Upper lobe of left lung (tissue), 6 donors: ENCODE results near the gene IST1. TPM values are rescaled to one million over a fixed set of nuclear protein-coding genes. Genes with fewer than 3 reads are reported as not detected.

Experiments
- ATAC-seq, 2 donors: fragments of 200-7000 bp; cut with Tn5 transposase; one replicate each; pipeline ENCODE4 v1.9.1; 2022; ENCODE audit warnings: mild to moderate bottlenecking in 2 of 2, moderate library complexity in 2 of 2; ENCODE audit not compliant: low FRiP score in 2 of 2
- DNase-seq, 2 donors: peaks; one replicate each; pipeline ENCODE4 v3.0.0-alpha.2; 2019 to 2020
- H3K27ac ChIP-seq, 4 donors: fragments of 200-600 bp; sonication (generic); one replicate each; pipeline ENCODE4 v1.5.1; 2016 to 2019
- H3K27me3 ChIP-seq, 4 donors: fragments of 200-600 bp; sonication (generic); one replicate each; pipeline ENCODE4 v1.5.1; 2017 to 2019
- H3K36me3 ChIP-seq, 4 donors: fragments of 200-600 bp; sonication (generic); one replicate each; pipeline ENCODE4 v1.5.1; 2016 to 2019
- H3K4me1 ChIP-seq, 4 donors: fragments of 200-600 bp; sonication (generic); one replicate each; pipeline ENCODE4 v1.5.1; 2018 to 2019
- H3K4me3 ChIP-seq, 4 donors: fragments of 200-600 bp; sonication (generic); one replicate each; pipeline ENCODE4 v1.5.1; 2017 to 2019; ENCODE audit warnings: mild to moderate bottlenecking in 2 of 4, moderate library complexity in 1 of 4
- H3K9me3 ChIP-seq, 4 donors: fragments of 200-600 bp; sonication (generic); one replicate each; pipeline ENCODE4 v1.5.1; 2018 to 2019
- EP300 ChIP-seq, 4 donors: sonication (generic); formaldehyde crosslinking; IDR thresholded peaks; one replicate each; pipeline ENCODE4 v1.5.1; 2017; ENCODE audit warnings: antibody characterized with exemption in 4 of 4, control low read depth in 2 of 4
- POLR2A ChIP-seq, 4 donors: fragments of 450-650 bp; IDR thresholded peaks; one replicate each; pipeline ENCODE4 v1.5.1; 2016 to 2017; ENCODE audit warnings: antibody characterized with exemption in 4 of 4, mild to moderate bottlenecking in 2 of 4
- POLR2AphosphoS5 ChIP-seq, 2 donors: sonication (generic); formaldehyde crosslinking; IDR thresholded peaks; one replicate each; pipeline ENCODE4 v1.5.1; 2017; ENCODE audit warnings: antibody characterized with exemption in 2 of 2
- WGBS, 2 donors: methylation state at CpG; one replicate each; pipeline ENCODE4 v1.1.5; 2017 to 2018; 5-methylcytosine and 5-hydroxymethylcytosine counted together
- total RNA-seq, 6 donors: library from RNA; depleted of rRNA in 4 of 6; stranded (reverse); fragments of >200 nt in 4 of 6; gene quantifications; one replicate each; pipeline versions ENCODE4 v1.1.0 to v1.2.1, GENCODE V29; 2016 to 2021
- TF ChIP-seq, protein P1 (sequence below), 6 experiments: fragments of 450-650 bp in 4 of 6; fragments of 200-600 bp in 2 of 6; sonication (generic) in 2 of 6; IDR thresholded peaks; one replicate each; pipeline ENCODE4 v1.5.1; 2016 to 2019; ENCODE audit warnings: antibody characterized with exemption in 6 of 6
- donor health status: DM: no; HTN: no; CAD: no; lungs with moderate emphysema.
- donor health status: DM: no; HTN: yes; CAD: no; lungs with severe emphysema.

The IST1 gene
- total RNA-seq, 6 donors from 2014 or later = 164 to 224 (median 176) TPM

DNA sequence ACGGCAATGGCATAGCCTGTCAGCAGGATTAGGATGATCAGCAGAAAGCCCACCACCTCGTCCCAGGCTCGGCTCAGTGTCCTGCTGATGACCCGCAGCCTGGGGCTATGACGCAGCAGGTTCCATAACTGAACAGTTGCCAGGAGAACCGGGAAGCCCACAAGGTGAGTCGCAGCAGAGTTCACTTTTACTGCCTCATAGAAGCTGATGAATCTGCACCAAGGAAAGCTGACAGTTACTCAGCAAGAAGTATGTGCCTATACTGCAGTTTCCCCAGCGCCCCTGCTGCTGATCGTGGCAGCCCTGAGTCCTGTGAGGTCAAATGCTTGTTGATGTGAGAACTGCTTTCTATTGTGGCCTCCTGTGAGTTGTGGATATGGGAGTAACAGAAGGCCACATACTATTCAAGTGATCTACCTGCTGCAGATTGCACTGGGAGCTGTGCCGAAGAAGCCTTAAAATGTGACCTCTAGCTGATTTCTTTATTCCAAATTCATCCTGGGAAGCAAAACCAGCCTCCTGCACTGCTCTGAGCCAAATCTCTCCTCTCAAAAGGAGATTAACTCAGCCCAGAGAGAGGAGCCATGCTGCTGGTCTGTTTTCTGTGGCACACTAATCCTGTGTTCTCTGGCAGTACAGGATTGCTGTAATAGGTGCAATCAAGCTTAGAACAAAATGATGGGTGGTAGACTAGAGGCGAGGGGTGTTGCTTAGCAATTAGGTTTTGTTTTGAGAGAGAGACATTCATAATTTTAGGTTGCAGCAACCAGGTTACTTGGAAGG lies 38.8 kb downstream of the IST1 start:
- Histone ChIP-seq H3K36me3 (peaks cover 5 to 43% (median 21%) of the 10 kb centered on the region in 4 donors), H3K27me3 (no peaks in the 10 kb centered on the region), H3K4me1 (peaks cover 2 to 6% (median 4%) of the 10 kb centered on the region in 4 donors), H3K9me3 (no peaks in the 10 kb centered on the region), H3K27ac (no peak overlapping the region), H3K4me3 (no peak overlapping the region)
- no peak for ATAC-seq
- no peak for TF ChIP-seq POLR2A (IDR thresholded peaks at IDR 0.05)
- TF ChIP-seq, protein P1, sequence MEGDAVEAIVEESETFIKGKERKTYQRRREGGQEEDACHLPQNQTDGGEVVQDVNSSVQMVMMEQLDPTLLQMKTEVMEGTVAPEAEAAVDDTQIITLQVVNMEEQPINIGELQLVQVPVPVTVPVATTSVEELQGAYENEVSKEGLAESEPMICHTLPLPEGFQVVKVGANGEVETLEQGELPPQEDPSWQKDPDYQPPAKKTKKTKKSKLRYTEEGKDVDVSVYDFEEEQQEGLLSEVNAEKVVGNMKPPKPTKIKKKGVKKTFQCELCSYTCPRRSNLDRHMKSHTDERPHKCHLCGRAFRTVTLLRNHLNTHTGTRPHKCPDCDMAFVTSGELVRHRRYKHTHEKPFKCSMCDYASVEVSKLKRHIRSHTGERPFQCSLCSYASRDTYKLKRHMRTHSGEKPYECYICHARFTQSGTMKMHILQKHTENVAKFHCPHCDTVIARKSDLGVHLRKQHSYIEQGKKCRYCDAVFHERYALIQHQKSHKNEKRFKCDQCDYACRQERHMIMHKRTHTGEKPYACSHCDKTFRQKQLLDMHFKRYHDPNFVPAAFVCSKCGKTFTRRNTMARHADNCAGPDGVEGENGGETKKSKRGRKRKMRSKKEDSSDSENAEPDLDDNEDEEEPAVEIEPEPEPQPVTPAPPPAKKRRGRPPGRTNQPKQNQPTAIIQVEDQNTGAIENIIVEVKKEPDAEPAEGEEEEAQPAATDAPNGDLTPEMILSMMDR (IDR thresholded peaks at IDR 0.05) = no peak
- no peak for TF ChIP-seq POLR2AphosphoS5 (IDR thresholded peaks at IDR 0.05)
- WGBS, 2 donors = 85 to 94% methylated on average over 8 to 11 of the region's 11 CpGs
- no peak for DNase-seq

DNA sequence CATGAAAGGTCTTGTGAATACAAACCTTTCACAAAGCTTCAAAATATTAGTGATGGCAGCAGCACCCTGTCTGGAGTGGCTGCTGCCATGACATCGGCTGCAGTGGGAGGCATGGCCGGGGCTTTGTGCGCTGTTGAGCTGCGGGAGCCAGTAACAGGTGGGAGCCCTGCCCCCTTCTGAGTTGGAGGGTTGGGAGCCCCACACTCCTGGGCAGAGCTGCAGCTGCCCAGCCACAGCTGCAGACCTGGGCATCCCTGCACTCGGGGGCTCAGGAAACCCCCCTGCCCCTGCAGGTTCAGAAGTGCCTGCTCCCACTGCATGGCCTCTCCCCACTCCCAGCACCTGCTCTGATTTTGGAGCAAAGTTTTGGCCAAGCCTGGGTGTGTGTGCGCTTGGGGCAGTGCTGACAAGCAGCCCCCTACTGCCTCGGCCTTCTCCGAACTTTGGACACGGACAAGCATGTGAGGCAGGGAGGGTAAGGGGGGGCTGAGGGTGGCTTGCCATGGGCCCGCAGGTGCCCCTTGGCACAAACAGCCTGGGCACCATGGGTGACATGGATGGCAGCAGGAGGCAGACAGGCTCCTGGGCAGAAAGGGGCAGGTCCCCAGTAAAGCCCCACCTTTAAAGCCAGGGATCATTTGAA lies 42.7 kb downstream of the IST1 start:
- DNase-seq (peak in 1 of 2 donors; percentile 40), ATAC-seq (peak in 1 of 2 donors; percentile 41)
- Histone ChIP-seq H3K4me3 (no peak overlapping the region), H3K27me3 (no peaks in the 10 kb centered on the region), H3K36me3 (peaks cover 5 to 20% (median 17%) of the 10 kb centered on the region in 4 donors), H3K4me1 (no peaks in the 10 kb centered on the region), H3K9me3 (no peaks in the 10 kb centered on the region), H3K27ac (no peak overlapping the region)
- TF ChIP-seq POLR2A (IDR thresholded peaks at IDR 0.05) (no peak), POLR2AphosphoS5 (IDR thresholded peaks at IDR 0.05) (no peak)
- TF ChIP-seq, protein P1 (IDR thresholded peaks at IDR 0.05) = no peak
- 93 to 95% methylated on average over 9 to 10 of the region's 10 CpGs for WGBS, 2 donors

DNA sequence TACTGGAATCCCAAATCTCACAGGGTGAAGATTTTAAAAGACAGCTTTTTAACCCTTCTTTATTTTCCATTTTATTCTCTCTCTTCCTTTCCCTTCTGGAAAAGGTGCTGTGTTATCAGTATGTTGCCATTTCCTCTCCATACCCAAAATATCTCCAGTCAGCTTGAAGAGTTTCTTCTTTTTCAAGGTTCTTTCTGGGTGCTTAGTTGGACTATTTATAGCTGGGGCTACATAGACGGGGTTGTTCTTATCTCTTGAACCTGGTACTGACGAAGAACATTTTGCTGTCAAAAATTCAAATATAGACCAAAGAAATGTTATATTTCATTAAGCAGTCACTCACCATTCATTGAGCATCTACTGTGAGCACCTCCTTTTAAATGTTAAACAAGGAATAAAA lies 48.6 kb downstream of the IST1 start:
- no peak for TF ChIP-seq EP300 (IDR thresholded peaks at IDR 0.05)
- no peak for TF ChIP-seq POLR2AphosphoS5 (IDR thresholded peaks at IDR 0.05)
- no peak for TF ChIP-seq POLR2A (IDR thresholded peaks at IDR 0.05)
- TF ChIP-seq, protein P1 (IDR thresholded peaks at IDR 0.05) = no peak
- Histone ChIP-seq H3K27ac (no peak overlapping the region), H3K36me3 (no peaks in the 10 kb centered on the region), H3K9me3 (no peaks in the 10 kb centered on the region), H3K4me3 (no peak overlapping the region), H3K27me3 (no peaks in the 10 kb centered on the region), H3K4me1 (no peaks in the 10 kb centered on the region)
- 16 to 24% methylated on average over 2 of the region's 2 CpGs for WGBS, 2 donors
- DNase-seq = no peak
- no peak for ATAC-seq

DNA sequence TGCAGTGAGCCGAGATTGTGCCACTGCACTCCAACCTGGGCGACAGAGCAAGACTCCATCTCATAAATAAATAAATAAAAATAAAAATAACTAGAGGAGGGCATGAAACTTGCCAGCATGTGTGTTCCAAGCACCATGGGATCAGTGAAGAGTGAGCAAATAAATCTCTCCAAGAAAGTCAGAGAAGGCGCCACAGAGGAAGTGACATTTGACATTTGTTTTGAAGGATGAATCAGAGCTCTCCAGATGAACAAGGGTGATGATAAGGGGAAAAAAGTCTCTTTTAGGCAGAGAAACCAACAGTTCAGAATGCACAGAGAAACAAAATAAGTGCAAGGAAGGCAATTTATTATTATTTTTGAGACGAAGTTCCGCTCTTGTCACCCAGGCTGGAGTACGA lies 50.3 kb downstream of the IST1 start:
- H3K4me3 ChIP-seq = no peak overlapping the region
- H3K4me1 ChIP-seq = no peaks in the 10 kb centered on the region
- no peak overlapping the region for H3K27ac ChIP-seq
- no peak for DNase-seq
- WGBS, 2 donors = 67 to 80% methylated on average over 6 of the region's 6 CpGs
- ATAC-seq = no peak
- TF ChIP-seq, protein P1 (IDR thresholded peaks at IDR 0.05) = no peak
- TF ChIP-seq POLR2A (IDR thresholded peaks at IDR 0.05) (no peak), EP300 (IDR thresholded peaks at IDR 0.05) (no peak), POLR2AphosphoS5 (IDR thresholded peaks at IDR 0.05) (no peak)
- H3K27me3 ChIP-seq = no peaks in the 10 kb centered on the region
- no peaks in the 10 kb centered on the region for H3K36me3 ChIP-seq
- H3K9me3 ChIP-seq = no peaks in the 10 kb centered on the region
